HG03060 (cell line): ENCODE measurements around the gene MYO10.

ENCODE experiments used
- ATAC-seq: cut with Tn5 transposase; IDR thresholded peaks from one replicate; pipeline ENCODE4 v1.9.1; 2021; ENCODE audit warnings: low read depth, moderate number of reproducible peaks; ENCODE audit not compliant: unreplicated experiment

MYO10 gene

GRCh38 chr5:16690243-16690852 is 245.7 kb downstream of the MYO10 start:
- ATAC-seq: peak; percentile 79

GRCh38 chr5:16687898-16688297 is 248.2 kb downstream of the MYO10 start:
- ATAC-seq: no peak

DNA sequence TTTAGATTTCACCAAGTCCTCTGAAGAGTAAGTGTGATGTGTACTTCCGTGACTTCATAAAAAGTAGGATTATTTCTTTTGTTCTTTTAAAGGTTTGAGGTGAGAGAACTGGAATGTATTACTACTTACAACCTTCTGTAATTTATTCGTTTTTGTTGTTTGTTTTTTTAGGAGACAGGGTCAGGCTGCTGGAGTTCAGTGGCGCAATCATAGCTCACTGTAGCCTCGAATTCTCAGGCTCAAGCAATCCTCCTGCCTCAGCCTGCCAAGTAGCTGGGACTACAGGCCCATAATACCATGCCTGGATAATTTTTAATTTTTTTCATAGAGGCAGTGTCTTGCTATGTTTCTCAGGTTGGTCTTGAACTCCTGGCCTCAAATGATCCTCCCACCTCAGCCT is 251.0 kb downstream of the MYO10 start:
- no peak for ATAC-seq

DNA sequence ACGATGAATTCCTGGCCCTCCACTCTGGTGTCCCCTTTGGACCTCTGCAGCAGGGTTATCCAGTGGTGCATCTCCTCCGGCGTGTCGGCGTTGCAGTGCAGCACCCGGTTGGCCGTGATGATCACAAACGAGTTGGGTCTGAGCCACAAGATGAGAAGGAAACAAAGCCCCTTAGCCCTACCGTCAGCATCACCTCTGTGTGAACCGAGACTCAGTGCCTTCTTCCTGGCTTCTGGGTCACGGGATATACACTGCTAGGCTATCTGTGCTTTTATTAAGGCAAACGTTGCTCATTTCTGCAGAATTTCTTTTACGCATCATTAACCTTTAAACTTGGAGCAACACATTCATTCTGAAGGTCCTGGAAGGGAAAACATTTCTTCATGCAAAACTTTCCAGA is 254.2 kb downstream of the MYO10 start:
- no peak for ATAC-seq

- no peak for ATAC-seq
Measured at GRCh38 chr5:16679863-16680262, 256.2 kb downstream of the MYO10 start.

DNA sequence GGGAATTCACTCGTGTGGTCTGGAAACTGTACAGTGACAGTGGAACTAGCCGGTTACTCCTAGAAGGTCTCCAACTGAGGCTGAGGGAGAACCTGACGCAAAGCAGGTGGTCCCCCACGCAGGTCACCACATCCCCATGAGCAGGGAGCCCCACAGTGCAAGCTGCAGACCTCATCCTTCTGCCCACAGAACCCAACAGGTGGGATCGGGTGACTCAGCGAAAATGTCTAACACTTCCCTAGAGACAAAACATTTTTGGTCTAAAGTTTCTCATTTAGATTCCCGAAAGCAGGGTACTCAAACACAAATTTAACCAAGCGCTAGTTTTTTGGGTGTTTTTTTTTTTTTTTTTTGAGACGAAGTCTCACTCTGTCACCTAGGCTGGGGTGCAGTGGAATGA is 256.9 kb downstream of the MYO10 start:
- ATAC-seq: no peak

DNA sequence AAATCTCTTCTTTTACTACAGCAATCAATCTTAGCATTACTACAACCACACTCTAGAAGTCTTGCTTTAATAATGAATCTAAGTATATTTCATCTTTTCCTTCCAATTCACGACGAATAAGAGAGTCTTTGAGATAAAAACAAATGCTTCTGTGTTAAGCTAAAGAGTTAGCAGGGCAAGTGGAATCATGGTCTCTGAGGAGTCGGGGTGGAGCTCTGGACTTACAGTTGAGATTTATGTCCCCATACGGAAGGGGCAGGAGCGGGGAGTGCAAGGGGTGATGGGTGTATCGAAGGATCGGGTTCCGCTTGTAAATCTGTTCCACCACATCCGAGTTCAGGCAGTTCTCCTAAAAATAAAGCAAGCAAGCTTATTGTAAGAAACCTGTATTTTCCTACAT is 260.3 kb downstream of the MYO10 start:
- ATAC-seq: no peak

- no peak for ATAC-seq
Measured at GRCh38 chr5:16674750-16675149, 261.3 kb downstream of the MYO10 start.

DNA sequence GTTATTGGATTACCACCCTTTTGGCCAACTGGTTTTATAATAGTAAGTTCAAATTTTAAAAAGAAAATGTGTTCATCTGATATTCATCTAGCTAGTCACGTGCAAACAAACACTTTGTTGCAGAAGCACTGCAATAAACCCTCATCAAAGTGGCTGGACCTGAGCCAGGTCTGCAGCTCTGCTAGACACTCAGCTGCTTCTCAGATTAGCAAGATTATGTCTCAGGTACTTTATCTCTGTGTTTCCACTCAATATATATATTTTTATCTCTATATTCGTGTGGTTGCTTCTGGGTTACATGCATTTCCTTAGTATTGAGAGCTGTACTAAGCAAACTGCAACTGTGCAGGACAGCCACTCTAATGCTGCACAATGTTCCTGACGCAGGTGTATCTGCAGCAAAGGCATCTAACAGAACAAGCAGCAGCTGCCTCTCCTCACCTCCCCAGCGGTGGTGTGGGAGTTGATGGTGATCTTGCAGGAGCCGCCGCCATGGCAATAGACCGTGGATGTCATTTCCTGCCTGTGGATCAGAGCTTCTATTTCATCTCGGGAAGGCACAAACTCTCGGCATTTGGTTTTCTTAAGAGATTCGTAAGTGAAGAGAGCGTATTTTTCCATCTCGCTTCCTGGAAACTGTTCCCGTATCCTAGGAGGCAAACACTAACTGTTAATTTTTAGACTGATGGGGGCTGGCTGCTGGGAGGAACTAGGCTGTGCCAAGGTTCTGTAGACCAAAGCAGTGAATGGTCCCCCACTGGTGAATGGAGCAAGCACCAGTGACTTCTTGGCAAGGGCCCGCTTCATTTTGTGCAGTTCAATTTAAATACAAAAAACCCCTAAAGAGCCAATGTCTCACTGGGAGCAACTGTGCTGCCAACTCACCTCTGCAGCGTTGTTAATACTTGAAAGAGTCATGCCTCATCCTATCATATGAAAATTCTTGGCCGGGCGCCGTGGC is 262.6 kb downstream of the MYO10 start:
- ATAC-seq: no peak

GRCh38 chr5:16671208-16671607 is 264.9 kb downstream of the MYO10 start:
- ATAC-seq: no peak

DNA sequence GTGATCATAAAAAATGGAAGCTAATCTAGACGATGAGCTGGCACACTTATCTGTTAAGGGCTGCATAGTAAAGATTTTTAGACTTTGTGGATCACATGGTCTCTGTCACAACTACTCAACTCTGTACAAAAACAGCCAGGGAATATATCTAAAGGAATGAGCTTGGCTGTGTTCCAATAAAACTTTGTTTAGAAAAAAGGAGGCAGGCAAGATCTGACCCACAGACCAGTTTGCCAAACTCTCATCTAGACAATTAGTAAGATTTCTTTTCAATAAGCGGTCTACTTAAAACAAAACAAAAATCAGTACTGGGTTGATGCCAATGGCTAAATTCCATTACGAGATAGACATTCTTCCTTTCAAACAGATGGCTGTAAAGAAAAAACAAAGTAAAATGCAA is 266.3 kb downstream of the MYO10 start:
- no peak for ATAC-seq

DNA sequence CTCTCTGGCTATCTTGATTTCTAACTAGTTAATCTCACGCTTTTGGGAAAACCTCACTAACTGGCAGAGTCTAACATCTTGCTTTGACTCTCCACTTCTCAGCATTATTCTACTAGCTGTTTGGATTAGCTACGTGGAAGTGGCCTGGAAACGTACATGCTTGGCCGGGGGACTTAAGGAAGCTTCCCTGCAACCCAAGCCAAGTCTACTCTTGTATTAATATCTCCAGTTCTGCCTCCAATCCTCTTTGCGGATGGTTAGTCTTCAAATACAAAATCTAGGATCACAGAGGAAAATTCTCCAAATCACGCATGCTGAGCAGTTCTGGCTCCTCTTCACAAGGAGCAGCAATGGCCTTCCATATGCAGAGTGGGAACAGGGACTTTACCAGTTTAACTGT is 267.5 kb downstream of the MYO10 start:
- ATAC-seq: no peak

- ATAC-seq: no peak
Measured at GRCh38 chr5:16668194-16668593, 267.9 kb downstream of the MYO10 start.

DNA sequence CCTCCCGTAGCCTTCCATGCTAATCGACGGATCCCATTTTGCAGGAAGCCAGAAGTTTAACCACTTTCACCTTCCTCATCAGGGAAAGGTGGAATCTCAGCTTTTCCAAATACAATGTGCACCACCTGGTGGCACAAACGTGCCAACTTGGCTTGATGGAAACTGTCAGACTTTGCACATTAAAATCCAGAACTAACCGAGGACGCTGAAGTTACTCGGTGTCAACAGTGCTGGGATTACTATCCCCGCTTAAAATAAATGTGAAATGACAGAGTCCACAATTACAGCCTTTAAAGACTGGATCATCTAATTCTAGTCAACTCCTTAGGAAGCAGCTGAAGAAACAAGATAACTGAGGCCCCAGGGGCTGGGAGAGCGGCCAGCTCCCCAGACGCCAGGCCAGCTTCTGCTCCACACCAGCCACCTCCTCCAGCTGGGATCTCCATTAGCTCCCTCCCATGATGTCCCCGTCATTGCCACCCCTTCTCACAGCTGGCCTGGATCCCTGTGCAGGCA is 269.1 kb downstream of the MYO10 start:
- ATAC-seq: no peak

GRCh38 chr5:16666130-16666882 is 269.8 kb downstream of the MYO10 start:
- ATAC-seq: no peak

- no peak for ATAC-seq
Measured at GRCh38 chr5:16665601-16666000, 270.5 kb downstream of the MYO10 start.

GRCh38 chr5:16664368-16664767 is 271.7 kb downstream of the MYO10 start:
- ATAC-seq: no peak

- ATAC-seq: no peak
Measured at GRCh38 chr5:16663840-16664239, 272.2 kb downstream of the MYO10 start.

- no peak for ATAC-seq
Measured at GRCh38 chr5:16661713-16662112, 274.4 kb downstream of the MYO10 start.

DNA sequence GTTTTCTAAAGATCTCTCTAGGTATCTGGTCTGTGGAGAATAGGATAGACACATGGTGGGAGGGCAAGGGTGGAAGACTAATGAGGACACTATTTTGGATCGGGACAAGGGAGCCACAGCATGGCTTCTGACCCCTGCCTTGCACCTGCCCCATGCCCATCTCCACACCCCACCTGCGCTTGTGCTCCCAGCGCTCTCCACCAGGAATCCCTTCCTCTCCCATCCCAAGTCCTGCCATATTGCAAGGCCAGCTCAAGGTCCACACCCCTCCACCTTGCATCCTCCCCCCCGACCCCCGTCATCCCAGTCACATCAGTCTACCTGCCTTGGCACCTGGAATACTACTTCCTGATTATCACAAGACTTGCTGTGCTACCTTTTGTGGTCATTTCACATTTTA is 275.1 kb downstream of the MYO10 start:
- ATAC-seq: no peak

DNA sequence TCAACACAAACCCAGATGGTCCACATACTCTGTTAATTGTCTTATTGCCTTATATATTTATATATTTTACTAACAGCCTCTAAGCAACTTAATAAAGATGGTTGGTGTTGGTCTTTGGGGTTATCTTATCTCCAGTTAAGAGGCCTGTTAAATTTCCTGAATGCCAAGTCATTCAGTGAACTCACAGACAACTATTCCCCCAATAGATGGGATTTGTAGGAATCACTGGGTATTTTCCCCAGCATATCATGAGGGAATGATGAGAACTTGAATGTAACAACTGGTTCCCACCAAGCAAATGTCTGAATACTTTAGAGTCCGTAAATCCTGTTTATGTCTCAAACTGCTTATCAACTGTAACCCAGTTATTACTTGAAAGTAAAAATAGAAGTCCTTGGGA is 276.6 kb downstream of the MYO10 start:
- no peak for ATAC-seq
